GM12874 (cell line): ENCODE measurements around the gene IFT22.

Source experiments
- TF ChIP-seq, protein P1 (sequence below): IDR thresholded peaks from 2 replicates; pipeline ENCODE4 v1.5.1; 2011; ENCODE audit warnings: low read depth, mild to moderate bottlenecking, control low read depth, low read length, moderate library complexity; ENCODE audit not compliant: insufficient read depth

The IFT22 gene

GRCh38 chr7:101332026-101332425, 10.4 kb upstream of the IFT22 start:
- TF ChIP-seq, protein P1, sequence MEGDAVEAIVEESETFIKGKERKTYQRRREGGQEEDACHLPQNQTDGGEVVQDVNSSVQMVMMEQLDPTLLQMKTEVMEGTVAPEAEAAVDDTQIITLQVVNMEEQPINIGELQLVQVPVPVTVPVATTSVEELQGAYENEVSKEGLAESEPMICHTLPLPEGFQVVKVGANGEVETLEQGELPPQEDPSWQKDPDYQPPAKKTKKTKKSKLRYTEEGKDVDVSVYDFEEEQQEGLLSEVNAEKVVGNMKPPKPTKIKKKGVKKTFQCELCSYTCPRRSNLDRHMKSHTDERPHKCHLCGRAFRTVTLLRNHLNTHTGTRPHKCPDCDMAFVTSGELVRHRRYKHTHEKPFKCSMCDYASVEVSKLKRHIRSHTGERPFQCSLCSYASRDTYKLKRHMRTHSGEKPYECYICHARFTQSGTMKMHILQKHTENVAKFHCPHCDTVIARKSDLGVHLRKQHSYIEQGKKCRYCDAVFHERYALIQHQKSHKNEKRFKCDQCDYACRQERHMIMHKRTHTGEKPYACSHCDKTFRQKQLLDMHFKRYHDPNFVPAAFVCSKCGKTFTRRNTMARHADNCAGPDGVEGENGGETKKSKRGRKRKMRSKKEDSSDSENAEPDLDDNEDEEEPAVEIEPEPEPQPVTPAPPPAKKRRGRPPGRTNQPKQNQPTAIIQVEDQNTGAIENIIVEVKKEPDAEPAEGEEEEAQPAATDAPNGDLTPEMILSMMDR: no peak

GRCh38 chr7:101330011-101330484, 8.4 kb upstream of the IFT22 start:
- TF ChIP-seq, protein P1: no peak

- TF ChIP-seq, protein P1: no peak
These were observed 6.5 kb upstream of the IFT22 start for GRCh38 chr7:101328159-101328558.

DNA sequence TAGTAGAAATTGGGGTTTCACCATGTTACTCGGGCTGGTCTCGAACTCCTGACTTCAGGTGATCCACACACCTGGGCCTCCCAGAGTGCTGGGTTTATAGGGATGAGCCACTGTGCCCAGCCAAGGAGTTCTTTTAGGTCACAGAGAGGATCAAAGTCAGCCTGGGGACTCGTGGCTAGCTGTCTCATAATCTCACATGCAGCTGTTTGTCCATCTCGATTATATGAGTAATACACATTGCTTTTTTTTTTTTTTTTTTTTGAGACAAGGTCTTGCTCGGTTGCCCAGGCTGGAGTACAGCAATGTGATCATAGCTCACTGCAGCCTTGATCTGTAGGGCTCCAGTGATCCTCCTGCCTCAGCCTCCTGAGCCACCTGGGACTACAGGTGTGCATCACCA, 2.2 kb downstream of the IFT22 start:
- TF ChIP-seq, protein P1: no peak

DNA sequence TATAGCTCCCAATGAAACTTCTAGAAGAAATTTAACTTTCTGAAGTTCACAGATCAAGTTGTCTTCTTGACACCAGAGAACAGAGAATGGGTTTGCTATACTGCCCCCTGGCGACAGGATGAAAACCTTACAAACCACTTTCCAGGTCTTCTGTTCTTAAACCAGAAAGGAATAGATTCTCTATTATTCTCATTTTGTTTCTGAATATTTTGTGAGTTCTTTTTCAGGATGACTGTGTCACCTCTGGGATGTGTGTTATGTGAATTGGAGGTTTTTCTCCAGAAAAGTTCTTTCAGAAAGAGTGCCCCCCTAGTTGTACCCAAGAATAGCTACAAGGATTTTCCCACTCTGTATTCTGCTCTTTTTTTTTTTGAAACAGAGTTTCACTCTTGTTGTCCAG, 6.3 kb downstream of the IFT22 start:
- TF ChIP-seq, protein P1: peak; percentile 62

DNA sequence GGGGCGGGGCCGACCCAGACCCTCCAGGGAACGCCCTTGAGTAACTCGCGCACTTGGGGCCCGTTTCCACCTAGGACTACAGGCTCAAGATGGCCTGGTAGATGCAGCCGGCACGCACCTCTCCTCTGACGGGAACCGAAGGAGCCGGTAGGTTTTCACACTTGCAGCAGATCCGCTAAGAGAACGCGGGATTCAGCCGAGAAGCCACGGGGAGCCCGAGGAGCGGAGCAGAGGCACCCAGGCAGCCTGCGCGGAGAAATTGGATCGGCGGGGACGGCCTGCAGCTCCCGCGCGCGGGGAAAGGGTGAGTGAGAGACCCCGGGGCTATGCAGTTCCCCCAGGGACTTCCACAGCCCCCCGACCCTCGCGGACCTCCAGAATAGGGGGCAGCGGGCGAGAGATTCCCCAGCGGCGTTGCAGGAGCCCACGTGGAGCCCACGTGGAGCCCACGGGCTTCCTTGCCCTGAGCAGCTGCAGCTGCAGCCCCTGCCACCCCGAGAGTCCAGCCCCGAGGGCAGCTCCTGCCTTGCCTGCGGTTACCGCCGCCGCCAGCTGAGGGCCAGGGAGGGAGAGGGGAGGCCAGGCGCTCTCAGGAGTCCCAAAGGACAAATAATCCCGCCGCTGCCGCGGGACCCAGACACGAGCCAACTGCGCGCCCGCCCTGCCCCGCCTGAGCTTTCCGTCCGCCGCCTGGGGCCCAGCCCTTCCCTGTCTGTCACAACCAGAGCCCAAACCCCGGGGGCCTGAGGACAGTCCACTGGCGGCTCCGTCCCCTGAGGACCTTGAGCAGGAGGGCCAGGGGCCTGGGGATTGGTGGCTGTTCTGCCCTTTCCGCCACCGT, 13.1 kb downstream of the IFT22 start:
- TF ChIP-seq, protein P1: no peak

DNA sequence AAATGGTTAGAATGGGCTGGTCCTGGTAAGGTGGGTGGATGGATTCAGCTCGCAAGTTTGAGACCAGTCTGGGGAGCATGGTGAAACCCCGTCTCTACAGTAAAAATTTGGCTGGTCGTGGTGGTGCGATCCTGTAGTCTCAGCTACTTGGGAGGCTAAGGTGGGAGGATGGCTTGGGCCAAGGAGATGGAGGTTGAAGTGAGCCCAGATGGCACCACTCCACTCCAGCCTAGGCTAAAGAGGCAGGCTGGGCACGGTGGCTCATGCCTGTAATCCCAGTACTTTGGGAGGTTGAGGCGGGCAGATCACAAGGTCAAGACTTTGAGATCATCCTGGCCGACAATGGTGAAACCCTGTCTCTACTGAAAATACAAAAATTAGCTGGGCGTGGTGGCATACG, 15.3 kb downstream of the IFT22 start:
- TF ChIP-seq, protein P1: no peak
